HG02642 (cell line): ENCODE data around the gene BICRAL.
A peak's percentile ranks its signal among the peaks of the same experiment; 100 is the strongest.
"Not testable (repeated sequence)": the region's sequence is repeated elsewhere in the genome, so short reads cannot be mapped to it uniquely, and the experiment has no call there.

Experiments
- ATAC-seq: cut with Tn5 transposase; IDR thresholded peaks from one replicate; pipeline ENCODE4 v1.9.1; 2021; ENCODE audit warnings: mild to moderate bottlenecking; ENCODE audit not compliant: unreplicated experiment, poor library complexity

The BICRAL gene

GRCh38 chr6:42885702-42886101 lies 103.8 kb downstream of the BICRAL start:
- ATAC-seq = no peak

GRCh38 chr6:42888201-42888600 lies 106.3 kb downstream of the BICRAL start:
- not testable (repeated sequence) for ATAC-seq

- ATAC-seq = no peak
Observed at GRCh38 chr6:42889815-42890214, 108.0 kb downstream of the BICRAL start.

- peak; percentile 94 for ATAC-seq
Observed at GRCh38 chr6:42890311-42891198, 108.7 kb downstream of the BICRAL start.

GRCh38 chr6:42891199-42891722 lies 109.4 kb downstream of the BICRAL start:
- no peak for ATAC-seq

GRCh38 chr6:42894041-42894828 lies 112.4 kb downstream of the BICRAL start:
- ATAC-seq = not testable (repeated sequence)

GRCh38 chr6:42896178-42896719 lies 114.4 kb downstream of the BICRAL start:
- ATAC-seq = no peak

GRCh38 chr6:42898891-42899361 lies 117.1 kb downstream of the BICRAL start:
- no peak for ATAC-seq

- no peak for ATAC-seq
Observed at GRCh38 chr6:42899871-42900270, 118.0 kb downstream of the BICRAL start.

- peak; percentile 74 for ATAC-seq
Observed at GRCh38 chr6:42901538-42901957, 119.7 kb downstream of the BICRAL start.

- not testable (repeated sequence) for ATAC-seq
Observed at GRCh38 chr6:42902429-42903263, 120.8 kb downstream of the BICRAL start.

GRCh38 chr6:42904467-42904866 lies 122.6 kb downstream of the BICRAL start:
- no peak for ATAC-seq

GRCh38 chr6:42907336-42907735 lies 125.5 kb downstream of the BICRAL start:
- ATAC-seq = no peak

GRCh38 chr6:42909835-42910234 lies 128.0 kb downstream of the BICRAL start:
- no peak for ATAC-seq

- no peak for ATAC-seq
Observed at GRCh38 chr6:42911171-42912021, 129.5 kb downstream of the BICRAL start.

GRCh38 chr6:42914546-42914945 lies 132.7 kb downstream of the BICRAL start:
- no peak for ATAC-seq

GRCh38 chr6:42915732-42916131 lies 133.9 kb downstream of the BICRAL start, which contains the start of gene PTCRA:
Gene PTCRA (plus strand): TSS chr6:42916053. CDS start chr6:42916070, 17 bp downstream.
- ATAC-seq = no peak

- ATAC-seq = no peak
Observed at GRCh38 chr6:42916288-42916687, 134.4 kb downstream of the BICRAL start.
